Eye (tissue), 1 donor: ENCODE measurements around the gene WWC1.

Experiments
- DNase-seq: peaks from one replicate; pipeline ENCODE4 v3.0.0-alpha.2; 2015

Gene WWC1

DNA sequence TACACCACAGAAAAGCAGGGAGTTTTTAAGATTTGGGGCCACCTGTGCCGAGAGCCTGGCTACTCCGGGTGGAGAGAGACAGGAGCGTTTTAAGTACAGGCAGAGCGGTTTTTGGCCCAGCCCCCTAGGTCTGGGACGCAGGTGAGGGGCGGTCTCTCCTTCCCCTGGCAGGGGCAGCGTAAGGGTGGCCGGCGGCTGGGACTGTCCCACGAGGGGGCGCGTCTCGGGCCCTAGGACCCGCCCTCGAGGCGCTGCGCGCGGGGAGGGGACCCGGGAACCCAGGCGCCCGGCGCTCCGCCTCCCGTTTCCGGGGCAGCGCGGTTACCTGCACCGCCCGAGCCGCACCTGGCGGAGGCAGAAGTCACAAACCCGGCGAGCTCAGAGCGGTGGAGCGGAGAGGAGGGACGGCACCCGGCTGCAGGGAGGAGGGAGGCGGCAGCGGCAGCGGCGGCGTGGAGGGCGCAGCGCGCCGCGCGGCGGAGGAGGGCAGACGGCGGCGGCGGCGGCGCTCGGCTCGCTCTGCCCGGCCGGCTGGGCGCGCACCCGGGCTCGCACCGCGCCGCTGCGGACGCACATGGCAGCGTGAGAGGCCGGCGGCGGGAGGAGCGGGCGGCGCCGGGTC is at the start of gene WWC1:
WWC1 (plus strand) TSS at position 304 of the 622 bp plus-strand sequence. CDS start 508 bp downstream, outside the sequence.
- DNase-seq = peak; percentile 79

DNA sequence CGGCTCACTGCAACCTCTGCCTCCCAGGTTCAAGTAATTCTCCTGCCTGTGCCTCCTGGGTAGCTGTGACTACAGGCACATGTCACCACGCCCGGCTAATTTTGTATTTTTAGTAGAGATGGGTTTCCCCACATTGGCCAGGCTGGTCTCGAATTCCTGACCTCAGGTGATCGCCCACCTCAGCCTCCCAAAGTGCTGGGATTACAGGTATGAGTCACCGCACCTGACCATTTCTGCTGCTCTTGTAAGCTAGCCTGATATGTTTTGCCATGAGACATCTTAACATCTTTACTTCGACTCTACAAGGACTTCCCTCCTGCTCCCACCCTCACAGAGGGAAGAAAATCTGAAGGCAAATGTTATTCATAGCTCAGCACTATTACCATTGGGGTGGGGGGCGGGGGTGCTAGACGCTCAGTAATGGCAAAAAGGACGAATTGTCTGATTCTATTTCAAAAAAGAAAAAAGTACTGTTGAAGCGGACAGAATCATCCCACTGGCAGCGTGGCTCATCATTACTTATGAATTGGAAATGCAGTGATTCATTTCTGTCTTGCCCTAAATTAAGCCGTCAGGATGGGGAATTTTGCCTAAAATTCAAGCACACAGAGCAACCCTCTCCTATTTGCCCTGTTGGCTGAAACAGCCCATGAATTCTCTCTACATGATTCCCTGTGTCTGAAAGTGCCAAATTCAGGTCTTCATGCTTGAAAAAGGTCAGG is 46.4 kb upstream of the WWC1 start:
- DNase-seq = no peak

DNA sequence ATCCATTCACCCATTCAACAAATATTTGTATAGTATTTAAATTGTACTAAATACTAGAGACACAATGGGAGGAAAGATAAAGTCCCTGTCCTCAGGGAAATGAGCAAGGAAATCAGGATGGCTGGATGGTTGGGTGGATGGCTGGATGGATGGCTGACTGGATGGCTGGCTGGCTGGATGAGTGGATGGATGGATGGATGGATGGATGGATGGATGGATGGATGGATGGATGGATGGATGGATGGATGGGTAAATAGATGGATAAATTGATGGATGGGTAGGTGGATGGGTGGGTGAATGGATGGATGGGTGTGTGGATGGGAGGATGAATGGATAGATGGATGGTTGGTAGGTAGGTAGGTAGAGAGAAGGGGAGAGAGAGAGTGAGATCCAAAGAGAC is 41.5 kb upstream of the WWC1 start:
- DNase-seq = no peak

GRCh38 chr5:168251259-168251658 is 40.2 kb upstream of the WWC1 start:
- DNase-seq = no peak

- DNase-seq = no peak
These were observed 37.3 kb upstream of the WWC1 start for GRCh38 chr5:168254013-168254693.

DNA sequence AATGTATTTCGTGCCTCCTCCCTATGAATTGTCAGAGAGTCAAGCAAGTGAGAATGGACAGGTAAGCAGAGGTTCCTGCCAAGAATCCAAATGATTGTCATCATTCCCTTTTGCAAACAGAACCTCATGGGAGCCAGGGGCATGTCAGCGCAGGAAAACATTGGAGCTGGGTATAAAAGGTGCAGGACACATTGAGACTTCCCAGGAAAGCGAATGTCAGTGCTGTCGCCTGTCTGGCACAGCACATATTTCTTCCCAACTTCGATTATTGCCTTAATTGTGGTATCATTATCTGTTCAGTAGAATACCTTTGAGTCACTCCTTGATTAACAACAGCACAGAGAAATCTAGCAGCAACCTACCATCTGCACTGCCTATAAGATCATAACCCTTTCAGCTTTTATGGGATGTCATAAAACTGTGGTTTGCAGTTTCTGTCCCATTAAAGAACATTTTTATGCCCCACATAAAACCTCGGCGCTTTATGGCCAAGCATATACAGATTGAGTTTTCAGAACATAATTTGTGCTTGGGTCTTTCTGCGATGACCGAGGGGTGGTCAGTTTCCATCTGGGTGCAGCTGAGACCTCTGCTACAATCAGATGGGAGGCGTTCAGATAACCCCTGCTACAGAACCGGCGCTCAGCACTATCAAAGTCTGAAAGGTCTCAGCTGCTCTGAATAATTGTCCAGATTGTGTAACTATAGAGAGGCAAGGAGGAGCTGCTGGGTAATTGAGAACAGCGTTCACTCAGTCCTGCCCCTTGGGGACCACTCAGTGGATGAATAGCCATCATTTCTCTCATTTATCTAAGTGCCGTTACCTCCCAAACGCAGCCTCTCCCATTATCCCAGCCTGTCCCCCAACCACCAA is 30.9 kb upstream of the WWC1 start:
- peak; percentile 50 for DNase-seq

DNA sequence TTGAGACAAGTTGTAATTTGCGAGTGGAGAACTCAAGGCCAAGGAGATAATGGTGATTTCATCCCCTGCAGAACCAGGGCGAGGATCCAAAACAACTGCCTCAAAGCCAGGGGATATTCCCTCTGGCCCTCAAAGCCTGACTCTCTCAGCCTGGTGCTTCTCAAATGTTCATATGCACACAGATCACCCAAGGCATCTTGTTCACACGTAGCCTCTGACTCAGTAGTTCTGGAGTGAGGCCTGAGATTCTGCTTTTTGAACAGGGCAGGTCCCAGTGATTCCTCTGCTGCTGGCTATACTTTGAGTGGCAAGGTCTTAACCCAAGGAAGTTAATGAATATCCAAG is 30.2 kb upstream of the WWC1 start:
- DNase-seq = no peak

DNA sequence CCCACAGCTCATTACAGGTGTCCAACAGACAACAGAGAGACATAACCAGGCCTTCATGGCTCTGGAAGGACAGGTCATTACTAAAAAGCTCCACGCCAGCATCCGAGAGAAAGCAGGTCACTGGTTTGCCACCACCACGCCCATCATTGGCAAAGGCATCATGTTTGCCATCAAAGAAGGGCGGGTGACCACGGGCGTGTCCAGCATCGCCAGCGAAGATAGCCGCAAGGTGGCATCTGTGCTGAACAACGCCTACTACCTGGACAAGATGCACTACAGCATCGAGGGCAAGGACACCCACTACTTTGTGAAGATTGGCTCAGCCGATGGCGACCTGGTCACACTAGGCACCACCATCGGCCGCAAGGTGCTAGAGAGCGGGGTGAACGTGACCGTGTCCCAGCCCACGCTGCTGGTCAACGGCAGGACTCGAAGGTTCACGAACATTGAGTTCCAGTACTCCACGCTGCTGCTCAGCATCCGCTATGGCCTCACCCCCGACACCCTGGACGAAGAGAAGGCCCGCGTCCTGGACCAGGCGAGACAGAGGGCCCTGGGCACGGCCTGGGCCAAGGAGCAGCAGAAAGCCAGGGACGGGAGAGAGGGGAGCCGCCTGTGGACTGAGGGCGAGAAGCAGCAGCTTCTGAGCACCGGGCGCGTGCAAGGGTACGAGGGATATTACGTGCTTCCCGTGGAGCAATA is 29.3 kb upstream of the WWC1 start:
- DNase-seq = no peak

- DNase-seq = no peak
These were observed 28.3 kb upstream of the WWC1 start for GRCh38 chr5:168263121-168263520.

DNA sequence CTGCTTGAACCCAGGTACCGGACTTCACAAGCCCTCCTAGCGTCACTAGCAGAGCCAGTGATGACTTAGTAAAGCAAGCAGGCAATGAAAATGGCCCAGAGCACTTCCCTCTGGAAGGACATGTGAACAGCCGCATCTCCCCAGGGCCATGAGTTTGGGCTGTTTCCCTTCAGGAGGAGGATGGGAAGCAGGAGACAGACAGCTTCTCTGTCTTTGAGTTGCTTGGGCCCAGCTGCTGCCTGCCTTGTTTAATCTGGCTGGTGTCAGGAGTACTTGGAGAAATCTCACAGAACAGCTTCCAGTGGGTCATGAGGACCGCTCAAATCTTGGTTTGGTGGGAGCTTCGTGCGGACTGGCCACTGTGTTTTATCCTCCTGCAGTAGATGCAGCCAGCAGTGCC is 25.4 kb upstream of the WWC1 start:
- no peak for DNase-seq

DNA sequence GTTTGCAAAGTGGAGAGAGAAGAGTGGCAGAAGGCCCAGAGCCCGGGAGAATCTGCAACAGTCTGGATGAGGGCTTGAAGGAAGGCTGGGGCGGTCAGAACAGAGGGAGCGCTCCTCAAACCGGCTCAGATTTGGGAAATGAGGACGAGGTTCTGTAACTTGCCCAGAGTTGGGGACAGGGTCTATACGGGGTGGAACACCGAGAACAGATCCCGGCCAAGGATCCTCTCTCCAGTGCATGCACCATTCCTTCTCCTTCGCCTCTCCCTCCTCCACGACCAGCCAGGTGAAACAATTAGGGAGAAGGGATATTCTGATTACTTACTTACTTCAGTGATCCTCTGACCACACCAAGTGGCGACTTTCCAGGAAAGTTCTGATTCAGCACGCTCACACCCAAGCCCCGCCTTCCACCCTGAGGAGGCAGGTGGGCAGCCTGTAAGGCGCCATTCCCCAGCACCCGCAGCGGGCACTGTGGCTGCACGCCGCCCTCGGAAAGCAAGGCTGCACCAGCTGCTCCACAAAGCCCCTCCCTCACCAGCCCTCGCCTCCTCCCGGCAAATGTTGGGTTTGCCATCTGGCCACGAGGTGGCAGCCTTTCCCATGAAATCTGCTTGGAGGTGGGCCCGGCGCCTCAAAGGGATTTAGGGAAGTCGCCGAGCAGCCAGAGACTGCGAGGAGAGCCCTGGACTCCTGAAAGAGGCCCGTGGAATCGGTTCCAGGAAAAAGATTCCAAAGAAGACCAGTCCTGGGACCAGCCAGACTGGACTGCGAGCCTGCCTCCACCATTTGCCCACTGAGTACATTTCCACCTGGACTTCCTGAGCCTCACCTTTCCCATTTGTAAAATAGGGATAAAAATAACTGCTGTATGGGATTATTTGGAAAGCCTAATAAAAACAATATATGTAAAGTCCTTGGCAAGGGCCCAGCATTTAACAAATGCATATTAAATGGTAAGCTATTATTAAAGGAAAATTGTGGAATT is 22.2 kb upstream of the WWC1 start:
- DNase-seq = peak; percentile 98

- peak; percentile 49 for DNase-seq
These were observed 21.5 kb upstream of the WWC1 start for GRCh38 chr5:168269937-168270330.

- DNase-seq = no peak
These were observed 21.0 kb upstream of the WWC1 start for GRCh38 chr5:168270476-168270875.

GRCh38 chr5:168273056-168273980 is 18.1 kb upstream of the WWC1 start:
- DNase-seq = no peak

DNA sequence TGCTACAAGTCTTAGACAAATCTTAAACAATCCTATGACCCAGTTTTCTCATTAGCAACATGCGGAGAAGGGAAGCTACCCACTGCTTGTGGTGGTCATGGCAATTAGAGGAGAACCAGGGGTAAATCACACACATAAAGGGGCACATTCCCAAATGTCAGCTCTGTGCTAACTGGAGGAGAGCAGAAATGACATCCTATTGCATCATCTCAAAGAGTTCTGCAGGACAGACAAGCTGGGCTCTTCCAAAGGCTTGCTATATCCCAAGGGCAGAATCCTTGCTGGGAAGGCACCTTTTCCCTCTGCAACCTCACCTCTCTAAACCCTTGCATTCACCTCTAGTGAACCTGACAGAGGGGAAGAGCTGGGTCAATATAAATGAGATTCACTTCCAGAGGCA is 17.0 kb upstream of the WWC1 start:
- DNase-seq = no peak

DNA sequence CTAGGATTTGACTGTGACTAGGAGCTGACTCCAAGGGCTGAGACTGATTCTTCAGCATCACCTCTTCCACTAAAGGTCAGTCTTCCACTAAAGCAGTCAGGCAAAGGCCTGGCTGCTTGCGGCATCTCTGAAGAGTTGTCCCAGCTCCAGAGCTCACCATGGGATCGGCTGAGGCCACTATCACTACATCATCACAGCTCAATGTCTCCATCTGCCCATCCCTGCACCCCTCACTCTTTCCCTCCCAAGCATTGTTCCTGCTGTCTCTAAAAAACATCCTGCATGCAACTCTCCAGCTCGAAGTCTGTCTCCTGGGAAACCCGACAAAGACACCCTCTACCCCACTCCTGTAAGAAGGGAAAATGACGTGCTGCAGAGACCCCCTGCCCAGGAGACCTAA is 15.5 kb upstream of the WWC1 start:
- no peak for DNase-seq

DNA sequence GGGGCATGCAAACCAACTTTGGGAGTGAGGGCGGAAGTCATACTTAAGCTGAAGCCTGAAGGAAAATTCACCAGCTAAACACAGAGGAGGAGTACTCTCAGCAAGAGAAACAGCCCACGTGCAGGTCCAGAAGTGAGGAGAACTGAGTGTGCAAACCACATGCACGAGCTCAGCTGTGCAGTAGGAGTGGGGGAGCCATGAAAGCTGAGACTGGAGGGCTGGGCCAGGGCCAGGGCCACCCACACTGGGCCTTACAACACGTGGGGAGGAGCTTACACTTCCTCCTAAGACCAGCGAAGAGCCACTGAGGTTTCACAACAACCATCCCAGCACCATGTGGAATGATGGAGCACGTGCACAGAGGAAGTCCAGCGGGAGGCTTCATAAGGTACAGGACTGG is 9.3 kb upstream of the WWC1 start:
- no peak for DNase-seq

DNA sequence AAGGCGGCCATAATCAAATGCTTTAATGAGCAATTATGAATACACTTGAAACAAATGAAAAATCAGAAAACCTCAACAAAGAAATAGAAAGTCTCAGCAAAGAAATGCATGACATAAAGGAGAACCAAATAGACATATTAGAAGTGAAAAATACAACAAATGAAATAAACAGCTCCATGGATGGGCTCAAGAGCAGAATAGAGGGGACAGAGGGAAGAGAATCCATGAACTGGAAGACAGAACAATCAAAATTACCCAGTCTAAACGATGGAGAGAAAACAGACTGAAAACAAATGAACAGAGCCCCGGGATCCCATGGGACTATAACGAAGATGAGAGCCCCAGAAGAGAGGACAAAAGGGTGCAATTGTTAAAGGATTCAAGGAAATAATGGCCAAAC is 6.6 kb upstream of the WWC1 start:
- DNase-seq = no peak

GRCh38 chr5:168285696-168286095 is 5.7 kb upstream of the WWC1 start:
- no peak for DNase-seq

GRCh38 chr5:168286386-168286785 is 5.1 kb upstream of the WWC1 start:
- DNase-seq = no peak
